Central memory CD8-positive, alpha-beta T cell (primary cell): ENCODE measurements around the gene ANKS1A.

ENCODE experiments used
- ATAC-seq: fragments of 150-1000 bp; cut with Tn5 transposase; replicated peaks from 2 replicates; pipeline ENCODE4 v1.10.0; 2022; ENCODE audit warnings: mild to moderate bottlenecking, moderate FRiP score, moderate number of reproducible peaks; ENCODE audit not compliant: poor library complexity, severe bottlenecking; ENCODE audit errors: extremely low read depth
- DNase-seq, 2 donors: peaks; one replicate each; pipeline ENCODE4 v3.0.0; 2021; ENCODE audit warnings: low spot score in 2 of 2
- H3K27ac Mint-ChIP-seq: one replicate; pipeline ENCODE4 v1.8.0; 2022; ENCODE audit warnings: low read depth, mild to moderate bottlenecking, moderate library complexity, mixed read lengths
- H3K27me3 Mint-ChIP-seq: one replicate; pipeline ENCODE4 v1.8.0; 2022; ENCODE audit warnings: mixed read lengths
- H3K36me3 Mint-ChIP-seq: one replicate; pipeline ENCODE4 v1.8.0; 2022; ENCODE audit warnings: mild to moderate bottlenecking, moderate library complexity, mixed read lengths; ENCODE audit not compliant: insufficient read depth
- H3K4me1 Mint-ChIP-seq: one replicate; pipeline ENCODE4 v1.8.0; 2022; ENCODE audit warnings: mixed read lengths
- H3K4me3 Mint-ChIP-seq: one replicate; pipeline ENCODE4 v1.8.0; 2022; ENCODE audit warnings: mild to moderate bottlenecking, moderate library complexity, mixed read lengths
- H3K9me3 Mint-ChIP-seq: one replicate; pipeline ENCODE4 v1.8.0; 2022; ENCODE audit warnings: mixed read lengths

ANKS1A gene

GRCh38 chr6:35073766-35074471 lies 184.9 kb downstream of the ANKS1A start:
- no peaks in the 10 kb centered on the region for H3K4me1 Mint-ChIP-seq
- no peak overlapping the region for H3K27ac Mint-ChIP-seq
- H3K27me3 Mint-ChIP-seq: no peaks in the 10 kb centered on the region
- DNase-seq: no peak
- peaks cover 7% of the 10 kb centered on the region for H3K36me3 Mint-ChIP-seq
- no peak for ATAC-seq
- H3K4me3 Mint-ChIP-seq: no peak overlapping the region
- no peaks in the 10 kb centered on the region for H3K9me3 Mint-ChIP-seq

GRCh38 chr6:35076997-35077712 lies 188.1 kb downstream of the ANKS1A start:
- Mint-ChIP-seq H3K9me3 (no peaks in the 10 kb centered on the region), H3K4me3 (no peak overlapping the region), H3K4me1 (no peaks in the 10 kb centered on the region), H3K36me3 (peaks cover 6% of the 10 kb centered on the region), H3K27ac (no peak overlapping the region), H3K27me3 (no peaks in the 10 kb centered on the region)
- ATAC-seq (no peak), DNase-seq (no peak)

- ATAC-seq (no peak), DNase-seq (no peak)
- no peaks in the 10 kb centered on the region for H3K4me1 Mint-ChIP-seq
- H3K27ac Mint-ChIP-seq: no peak overlapping the region
- H3K4me3 Mint-ChIP-seq: no peak overlapping the region
- no peaks in the 10 kb centered on the region for H3K27me3 Mint-ChIP-seq
- H3K36me3 Mint-ChIP-seq: peaks cover 6% of the 10 kb centered on the region
- no peaks in the 10 kb centered on the region for H3K9me3 Mint-ChIP-seq
Observed at GRCh38 chr6:35077713-35078105, 188.7 kb downstream of the ANKS1A start.

GRCh38 chr6:35078226-35078850 lies 189.3 kb downstream of the ANKS1A start:
- Mint-ChIP-seq H3K4me1 (no peaks in the 10 kb centered on the region), H3K27ac (no peak overlapping the region), H3K9me3 (no peaks in the 10 kb centered on the region), H3K36me3 (peaks cover 6% of the 10 kb centered on the region), H3K27me3 (no peaks in the 10 kb centered on the region), H3K4me3 (no peak overlapping the region)
- ATAC-seq (no peak), DNase-seq (no peak)

GRCh38 chr6:35078896-35079295 lies 189.8 kb downstream of the ANKS1A start:
- Mint-ChIP-seq H3K9me3 (no peaks in the 10 kb centered on the region), H3K36me3 (peaks cover 6% of the 10 kb centered on the region), H3K27me3 (no peaks in the 10 kb centered on the region), H3K4me1 (no peaks in the 10 kb centered on the region), H3K27ac (no peak overlapping the region), H3K4me3 (no peak overlapping the region)
- DNase-seq: no peak
- ATAC-seq: no peak

GRCh38 chr6:35079311-35080000 lies 190.4 kb downstream of the ANKS1A start:
- H3K36me3 Mint-ChIP-seq: peaks cover 6% of the 10 kb centered on the region
- no peak overlapping the region for H3K4me3 Mint-ChIP-seq

GRCh38 chr6:35080016-35080680 lies 191.1 kb downstream of the ANKS1A start:
- DNase-seq: no peak
- Mint-ChIP-seq H3K9me3 (no peaks in the 10 kb centered on the region), H3K4me1 (no peaks in the 10 kb centered on the region), H3K27ac (no peak overlapping the region), H3K4me3 (no peak overlapping the region), H3K27me3 (no peaks in the 10 kb centered on the region), H3K36me3 (peaks cover 4% of the 10 kb centered on the region)
- no peak for ATAC-seq

More at GRCh38 chr6:35079311-35080000, 190.4 kb downstream of the ANKS1A start:
- ATAC-seq (no peak), DNase-seq (no peak)
- Mint-ChIP-seq H3K27me3 (no peaks in the 10 kb centered on the region), H3K9me3 (no peaks in the 10 kb centered on the region), H3K27ac (no peak overlapping the region), H3K4me1 (no peaks in the 10 kb centered on the region)

- Mint-ChIP-seq H3K4me1 (no peaks in the 10 kb centered on the region), H3K9me3 (no peaks in the 10 kb centered on the region), H3K36me3 (peaks cover 5% of the 10 kb centered on the region), H3K4me3 (no peak overlapping the region), H3K27me3 (no peaks in the 10 kb centered on the region), H3K27ac (no peak overlapping the region)
- no peak for DNase-seq
- ATAC-seq: no peak
Observed at GRCh38 chr6:35080821-35081425, 191.9 kb downstream of the ANKS1A start.

- peaks cover 6% of the 10 kb centered on the region for H3K36me3 Mint-ChIP-seq
- H3K4me3 Mint-ChIP-seq: no peak overlapping the region
- DNase-seq (no peak), ATAC-seq (no peak)
- H3K4me1 Mint-ChIP-seq: no peaks in the 10 kb centered on the region
- peak overlapping the region; percentile 72 for H3K27ac Mint-ChIP-seq
- no peaks in the 10 kb centered on the region for H3K27me3 Mint-ChIP-seq
- no peaks in the 10 kb centered on the region for H3K9me3 Mint-ChIP-seq
Observed at GRCh38 chr6:35081426-35081851, 192.4 kb downstream of the ANKS1A start.

GRCh38 chr6:35082046-35082732 lies 193.1 kb downstream of the ANKS1A start:
- DNase-seq (no peak), ATAC-seq (no peak)
- Mint-ChIP-seq H3K36me3 (peaks cover 6% of the 10 kb centered on the region), H3K27me3 (no peaks in the 10 kb centered on the region), H3K4me3 (no peak overlapping the region), H3K9me3 (no peaks in the 10 kb centered on the region), H3K4me1 (peaks cover 4% of the 10 kb centered on the region), H3K27ac (peak overlapping the region; percentile 72)

- Mint-ChIP-seq H3K36me3 (peaks cover 5% of the 10 kb centered on the region), H3K27ac (peak overlapping the region; percentile 72), H3K4me3 (no peak overlapping the region), H3K9me3 (no peaks in the 10 kb centered on the region), H3K4me1 (peaks cover 4% of the 10 kb centered on the region), H3K27me3 (no peaks in the 10 kb centered on the region)
- ATAC-seq (no peak), DNase-seq (no peak)
Observed at GRCh38 chr6:35082733-35083403, 193.8 kb downstream of the ANKS1A start.
